Dermis lymphatic vessel endothelial cell (primary cell): ENCODE measurements around the gene FJX1. TPM values are rescaled to one million over a fixed set of nuclear protein-coding genes. Genes with fewer than 3 reads are reported as not detected.

Source experiments
- total RNA-seq: library from RNA; depleted of rRNA; stranded (reverse); fragments of >200 nt; gene quantifications from 2 replicates; pipeline ENCODE4 v1.2.1, GENCODE V29; 2014

The FJX1 gene
- total RNA-seq: 25.7 and 26.1 TPM in 2 replicates

GRCh38 chr11:35617687-35618496 lies at the start of gene FJX1:
Gene FJX1 (plus strand): TSS chr11:35618460. CDS start chr11:35618637, 177 bp downstream.

GRCh38 chr11:35662649-35663407 lies 44.6 kb downstream of the FJX1 start, which contains the start of gene TRIM44:
Gene TRIM44 (plus strand): TSS chr11:35662775. CDS start chr11:35663112, 337 bp downstream.

Other genes starting within 250 kb of the FJX1 start
- gene SLC1A2, start 198.9 kb upstream of the FJX1 start, total RNA-seq: not detected in 2 replicates
- 0.17 and 1.4 TPM in 2 replicates for gene PAMR1, start 92.8 kb upstream of the FJX1 start, total RNA-seq
- gene TRIM44, start 44.3 kb downstream of the FJX1 start, total RNA-seq: 18.0 and 18.3 TPM in 2 replicates